Activated CD4-positive, CD25-positive, alpha-beta regulatory T cell (primary cell): Measurements from ENCODE around the gene NTNG2.

Source experiments
- DNase-seq, 4 experiments: peaks; one replicate each; lab custom pipeline; 2025; lab: John Stamatoyannopoulos, UW

NTNG2 gene

DNA sequence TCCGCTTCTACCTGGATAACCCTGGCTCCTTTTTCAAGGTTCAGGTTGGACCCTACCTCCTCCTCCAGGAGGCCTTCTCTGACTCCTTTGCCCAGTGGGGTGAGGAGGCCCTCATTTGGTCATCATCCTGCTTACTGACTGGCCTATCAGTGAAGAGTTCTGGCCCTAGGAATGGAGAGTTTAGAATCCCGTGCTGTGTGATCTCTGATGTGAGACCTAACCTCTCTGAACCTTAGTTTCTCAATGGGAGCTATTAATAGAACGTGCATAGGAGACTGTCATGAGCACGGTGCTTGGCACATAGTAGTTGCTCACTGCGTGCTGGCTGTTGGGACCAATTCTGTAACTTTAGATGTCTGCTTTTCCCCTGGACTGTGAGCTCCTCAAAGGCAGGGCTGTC, 10.3 kb downstream of the NTNG2 start:
- DNase-seq = no peak

DNA sequence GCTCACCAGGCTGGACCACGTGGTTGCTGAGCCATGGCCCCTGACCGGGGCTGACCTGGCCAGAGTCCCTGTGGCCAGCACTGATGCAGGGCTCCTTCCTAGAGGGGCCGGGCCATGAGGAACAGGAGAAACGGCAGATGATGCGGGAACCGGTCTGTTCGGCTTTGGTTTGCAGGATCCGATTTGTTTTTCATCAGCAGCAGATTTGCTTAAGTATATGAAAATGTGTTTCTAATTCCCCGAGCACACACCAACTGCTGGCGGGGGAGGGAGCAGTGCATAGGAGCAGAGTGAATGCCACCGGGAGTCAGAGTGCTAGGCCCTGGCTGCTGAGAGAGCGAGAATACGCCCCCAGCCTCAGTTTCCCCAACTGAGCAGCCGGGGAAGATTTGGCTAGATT, 13.6 kb downstream of the NTNG2 start:
- no peak for DNase-seq

DNA sequence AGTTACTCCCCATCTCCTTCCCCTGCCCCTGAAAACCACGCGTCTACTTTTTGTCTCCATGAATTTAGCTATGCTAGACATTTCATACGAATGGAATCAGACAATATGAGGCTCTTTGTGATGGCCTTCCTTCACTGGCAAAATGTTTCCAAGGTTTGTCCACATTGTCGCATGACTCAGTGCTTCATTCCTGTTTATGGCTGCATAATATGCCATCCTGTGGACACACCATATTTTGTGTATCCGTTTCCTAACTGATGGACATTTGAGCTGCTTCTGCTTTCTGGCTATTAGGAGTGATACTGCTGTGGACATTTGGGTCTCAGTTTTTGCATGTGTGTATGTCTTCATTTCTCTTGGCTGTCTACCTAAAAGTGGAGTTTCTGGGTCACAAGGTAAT, 14.5 kb downstream of the NTNG2 start:
- no peak for DNase-seq

DNA sequence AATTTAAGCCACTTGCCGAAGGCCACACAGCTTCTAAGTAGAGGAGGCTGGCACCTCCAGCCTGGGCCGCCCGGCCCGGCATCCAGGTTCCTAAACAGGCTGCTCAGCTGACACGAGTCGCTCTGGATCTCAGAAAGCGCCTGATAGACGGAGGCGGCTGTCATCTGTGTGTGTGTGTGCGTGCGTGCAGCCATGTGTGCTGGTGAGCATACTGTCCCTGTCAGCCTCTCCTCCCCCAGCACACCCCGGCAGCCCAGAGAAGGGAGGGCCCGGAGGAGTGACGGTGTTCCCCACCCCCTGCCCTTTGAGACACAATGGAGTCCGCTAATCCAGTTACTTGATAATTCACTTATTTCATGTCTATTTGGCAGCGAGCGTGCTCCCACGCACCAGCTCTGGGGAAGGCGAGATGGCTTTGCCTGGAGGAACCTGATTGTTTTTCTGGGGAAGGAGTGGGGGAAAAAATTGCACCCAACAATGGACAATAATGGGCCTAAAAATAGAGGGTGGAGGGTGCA, 20.0 kb downstream of the NTNG2 start:
- no peak for DNase-seq

DNA sequence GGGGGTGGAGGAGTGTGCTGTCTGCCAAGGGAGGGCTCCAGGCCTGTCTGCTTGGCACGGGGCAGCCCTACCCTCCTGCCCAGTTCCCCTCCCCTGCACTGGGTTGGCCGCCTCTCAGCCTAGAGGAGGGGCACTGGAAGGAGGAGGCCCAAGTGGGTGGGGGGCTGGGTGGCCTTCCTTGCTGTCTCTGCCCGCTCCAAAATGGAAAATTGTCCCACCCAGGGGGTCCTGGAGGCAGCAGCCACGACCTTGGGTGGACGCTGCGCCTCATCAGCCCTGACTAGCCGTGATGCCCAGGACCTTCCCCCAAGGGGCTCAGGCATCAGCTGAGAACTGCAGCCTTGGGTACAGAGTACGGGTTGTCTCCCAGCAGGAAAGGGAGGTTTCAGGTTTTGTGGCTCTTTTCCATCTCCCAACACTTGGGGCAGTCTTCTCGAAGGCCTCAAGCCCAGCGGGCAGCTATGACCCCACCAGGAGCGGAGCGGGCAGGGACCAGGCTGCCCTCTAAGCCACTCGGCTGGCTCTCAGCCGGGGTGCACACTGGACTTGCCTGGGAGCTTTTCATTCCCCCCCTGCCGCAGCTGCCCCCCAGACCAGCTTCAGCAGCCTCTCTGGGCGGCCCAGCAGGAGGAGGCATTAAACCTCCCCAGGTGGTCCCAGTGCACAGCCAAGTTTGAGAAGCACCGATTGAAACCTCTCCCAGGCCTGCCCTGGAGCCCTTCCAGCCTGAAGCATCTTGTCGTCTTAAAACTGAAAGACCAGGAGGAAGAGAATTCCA, 20.6 kb downstream of the NTNG2 start:
- DNase-seq = no peak

DNA sequence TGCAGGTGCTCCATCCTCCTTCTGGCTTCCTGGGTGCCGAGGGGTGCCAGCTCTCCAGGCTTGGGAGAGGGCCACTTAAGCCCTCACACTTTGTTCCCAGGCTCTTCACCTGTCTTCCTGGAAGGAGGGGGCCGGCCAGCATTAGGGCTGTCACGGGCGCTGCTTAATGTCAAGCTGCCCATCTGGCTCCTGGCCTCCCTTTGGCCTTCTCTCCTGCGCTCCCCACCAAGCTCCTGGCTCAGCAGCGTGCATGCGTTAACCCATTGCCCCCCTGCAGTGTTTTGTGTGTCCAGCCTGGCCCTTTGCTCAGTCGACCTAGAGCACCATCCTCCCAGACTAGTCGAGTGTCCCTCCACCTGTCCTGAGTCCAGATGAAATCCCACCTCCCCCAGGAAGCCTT, 21.3 kb downstream of the NTNG2 start:
- DNase-seq = no peak

DNA sequence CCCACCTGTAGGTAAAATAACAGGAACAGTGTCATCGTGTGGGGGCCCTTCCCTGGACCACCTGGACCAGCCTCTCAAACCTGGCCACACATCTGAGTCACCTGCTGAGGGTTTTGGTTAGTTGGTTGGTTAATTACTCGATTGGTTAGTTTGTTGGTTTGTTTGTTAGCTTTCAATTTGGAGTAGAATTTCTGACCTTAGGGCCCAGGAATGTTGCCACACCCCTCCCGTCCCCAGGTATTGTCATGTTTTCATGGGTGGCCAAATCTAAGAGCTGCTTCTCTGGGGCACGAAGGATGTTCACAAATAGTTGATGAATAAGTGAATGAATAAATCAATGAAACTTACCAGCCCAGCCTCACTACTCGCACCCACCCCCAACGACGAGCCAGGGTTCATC, 21.9 kb downstream of the NTNG2 start:
- no peak for DNase-seq

DNA sequence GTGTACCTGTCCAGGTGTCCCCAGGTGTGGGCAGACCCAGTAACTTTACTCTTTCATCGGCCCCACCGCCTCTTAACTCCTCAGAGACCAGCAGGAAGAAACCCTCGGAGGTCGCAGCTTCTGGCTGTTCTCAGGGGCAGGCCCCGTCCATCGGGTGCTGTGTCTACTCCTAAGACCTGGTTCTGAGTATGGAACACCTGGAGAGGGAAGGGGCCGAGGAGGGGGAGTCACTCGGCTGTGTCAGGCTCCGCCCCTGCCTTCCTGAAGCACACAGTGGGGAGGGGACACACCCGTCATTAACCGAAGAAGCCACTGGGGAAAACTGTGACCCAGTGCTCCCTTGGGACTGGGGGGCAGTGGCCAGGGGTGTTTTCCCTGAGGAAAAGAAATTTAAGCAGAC, 22.3 kb downstream of the NTNG2 start:
- DNase-seq = no peak

DNA sequence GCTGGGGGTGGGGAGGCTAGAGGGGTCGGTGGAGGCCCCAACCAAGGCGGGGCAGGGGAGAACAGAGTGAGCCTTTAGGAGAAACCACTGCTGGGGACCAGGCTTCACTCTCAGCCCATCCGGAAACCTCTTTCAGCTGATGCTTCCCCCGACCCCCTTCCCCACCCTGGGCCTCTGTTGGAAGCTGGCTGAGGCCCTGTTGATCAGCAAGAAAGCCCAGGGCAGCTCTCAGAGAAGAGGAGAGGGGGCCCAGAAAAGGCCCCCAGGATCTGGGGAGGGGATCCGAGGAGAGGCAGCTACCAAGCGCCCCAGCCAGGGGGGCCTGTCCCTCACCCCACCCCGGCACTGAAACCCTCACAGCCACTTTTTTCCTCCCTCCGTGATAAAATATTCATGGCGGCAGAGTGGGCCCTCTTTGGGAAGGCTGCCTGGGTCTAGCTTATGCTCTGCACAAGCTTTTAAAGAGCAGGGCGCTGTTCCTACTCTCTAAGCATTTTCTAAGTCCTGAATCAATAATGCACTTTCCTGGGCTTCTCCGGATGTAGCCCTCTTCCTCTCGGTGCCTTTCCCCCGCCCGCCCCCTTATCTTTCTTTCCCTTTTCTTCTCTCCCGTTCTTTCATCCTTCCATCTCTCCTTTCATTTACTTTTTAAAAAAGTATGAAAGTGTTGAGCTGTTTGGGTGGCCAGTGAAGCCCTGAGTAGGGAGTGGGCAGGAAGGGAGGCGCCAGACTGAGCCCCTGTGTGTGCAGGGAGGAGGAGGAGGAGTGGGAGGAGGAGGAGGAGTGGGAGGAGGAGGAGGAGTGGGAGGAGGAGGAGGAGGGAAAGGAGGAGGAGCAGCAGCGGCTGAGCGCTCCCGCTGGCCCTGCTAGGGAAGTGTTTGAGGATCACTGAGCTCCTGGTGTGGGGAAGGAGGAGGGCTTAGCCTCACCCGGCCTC, 23.5 kb downstream of the NTNG2 start:
- no peak for DNase-seq

DNA sequence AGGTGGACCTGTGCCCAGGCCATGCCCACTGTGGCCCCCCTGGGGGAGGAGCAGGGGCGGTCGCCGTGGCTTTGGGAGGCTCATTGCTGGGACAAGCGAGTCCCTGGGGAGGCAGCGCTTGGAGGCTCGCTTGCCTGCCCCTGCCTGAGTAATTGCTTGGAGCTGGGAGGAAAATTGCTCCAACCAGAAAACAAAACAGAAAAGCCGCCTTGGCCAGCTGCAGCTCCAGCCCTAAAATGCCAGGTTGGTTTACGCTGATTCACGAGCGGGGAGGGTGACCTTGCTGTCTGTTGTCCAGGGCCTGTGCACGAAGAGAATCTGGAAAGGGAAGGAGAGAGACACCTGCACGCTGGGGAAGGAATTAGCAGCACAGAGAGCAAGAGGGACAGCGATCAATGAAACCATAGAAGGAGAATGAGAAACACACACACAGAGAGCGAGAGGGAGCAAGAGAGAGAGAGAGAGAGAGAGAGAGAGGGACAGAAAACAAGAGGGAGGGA, 25.3 kb downstream of the NTNG2 start:
- no peak for DNase-seq

DNA sequence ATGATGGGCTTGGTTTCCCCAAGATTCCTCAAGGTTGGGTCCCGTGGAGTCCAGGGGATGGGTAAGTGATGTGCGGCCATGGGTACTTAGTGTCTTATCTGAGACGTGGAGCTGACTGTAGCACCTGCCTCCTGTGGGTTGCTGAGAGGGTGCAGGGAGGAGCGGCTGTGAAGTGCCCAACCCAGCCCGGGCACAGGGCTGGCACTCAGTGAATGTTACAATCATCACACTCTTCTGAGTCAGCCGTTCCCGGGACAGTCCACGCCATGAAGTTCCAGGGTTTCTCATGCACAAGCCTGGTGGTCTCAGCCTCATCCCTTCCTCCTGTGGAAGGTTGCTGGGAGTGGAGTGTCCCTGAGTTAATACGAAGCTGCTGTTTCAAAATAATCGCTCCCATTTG, 29.1 kb downstream of the NTNG2 start:
- no peak for DNase-seq

DNA sequence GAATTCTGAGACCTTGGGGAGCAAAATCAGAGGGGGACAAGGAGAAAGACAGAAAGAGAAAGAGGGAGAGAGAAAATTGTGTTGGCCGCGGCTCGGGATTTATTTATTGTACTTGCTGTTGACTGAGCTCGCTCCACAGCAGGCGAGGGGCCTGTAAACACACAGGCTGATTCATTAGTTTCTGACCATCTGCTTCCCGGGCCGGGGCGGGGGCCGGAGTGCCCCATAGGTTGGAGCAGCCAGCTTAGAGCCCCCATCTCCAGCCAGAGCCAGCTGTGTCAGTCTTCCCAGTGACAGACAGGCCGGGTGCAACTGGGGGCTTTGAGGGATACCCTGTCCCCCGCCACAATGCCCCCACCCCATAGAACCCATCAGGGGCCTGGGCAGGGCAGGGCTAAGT, 30.9 kb downstream of the NTNG2 start:
- no peak for DNase-seq

DNA sequence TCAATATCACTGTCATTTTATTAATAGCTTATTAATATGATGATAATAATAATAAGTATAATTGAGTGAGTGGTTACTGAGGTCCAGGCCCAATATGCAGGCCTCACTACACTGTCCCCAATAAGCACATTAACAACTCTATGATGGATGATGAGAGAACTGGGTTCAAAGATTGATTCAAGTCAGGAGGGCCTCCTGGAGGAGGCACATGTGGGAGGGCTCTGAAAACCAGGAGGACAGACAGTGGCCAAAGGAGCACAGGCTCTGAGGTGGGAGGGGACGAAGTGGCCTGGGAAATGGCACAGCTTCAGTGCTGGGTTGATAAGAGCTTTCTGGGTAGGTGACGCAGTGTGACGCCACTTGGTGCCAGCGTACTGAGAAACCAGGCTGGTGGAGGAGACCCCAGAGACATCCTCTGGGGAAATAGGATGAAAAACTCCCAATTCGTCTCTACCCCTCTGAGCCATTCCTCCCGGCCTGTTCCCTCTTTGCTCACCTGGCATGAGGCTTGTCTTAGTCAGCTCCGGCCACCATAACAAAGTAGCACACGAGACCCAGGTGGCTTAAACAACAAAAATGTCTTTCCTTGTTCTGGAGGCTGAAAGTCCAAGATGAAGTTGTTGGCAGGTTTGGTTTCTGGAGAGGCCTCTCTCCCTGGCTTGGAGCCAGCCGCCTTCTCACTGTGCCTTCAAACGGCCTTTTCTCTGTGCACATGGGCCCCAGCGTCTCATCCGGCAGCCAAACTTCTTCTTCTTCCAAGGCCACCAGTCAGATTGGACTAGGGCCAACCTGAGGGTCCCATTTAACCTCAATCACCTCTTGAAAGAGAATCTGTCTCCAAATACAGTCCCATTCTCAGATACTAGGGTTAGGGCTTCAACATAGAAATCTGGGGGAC, 31.6 kb downstream of the NTNG2 start:
- no peak for DNase-seq

DNA sequence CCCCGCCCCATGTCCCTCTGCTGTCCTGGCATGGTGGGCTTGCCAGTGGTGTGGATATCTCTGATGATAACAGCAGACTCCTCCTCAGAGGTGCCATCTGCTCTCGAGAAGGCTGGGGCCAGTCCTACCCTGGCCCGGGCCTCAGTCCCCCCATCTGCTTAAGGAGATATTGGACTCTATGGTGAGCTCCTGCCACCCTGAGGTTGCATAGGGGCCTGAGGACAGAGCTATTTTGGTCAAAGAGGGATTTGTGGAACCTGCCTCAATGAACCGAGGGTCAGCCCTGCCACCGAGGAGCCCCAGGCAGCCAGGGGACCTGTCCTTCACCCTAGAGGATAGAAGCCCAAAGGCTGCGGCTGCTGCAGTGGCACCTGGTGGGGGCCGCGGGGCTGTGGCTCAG, 32.6 kb downstream of the NTNG2 start:
- no peak for DNase-seq

DNA sequence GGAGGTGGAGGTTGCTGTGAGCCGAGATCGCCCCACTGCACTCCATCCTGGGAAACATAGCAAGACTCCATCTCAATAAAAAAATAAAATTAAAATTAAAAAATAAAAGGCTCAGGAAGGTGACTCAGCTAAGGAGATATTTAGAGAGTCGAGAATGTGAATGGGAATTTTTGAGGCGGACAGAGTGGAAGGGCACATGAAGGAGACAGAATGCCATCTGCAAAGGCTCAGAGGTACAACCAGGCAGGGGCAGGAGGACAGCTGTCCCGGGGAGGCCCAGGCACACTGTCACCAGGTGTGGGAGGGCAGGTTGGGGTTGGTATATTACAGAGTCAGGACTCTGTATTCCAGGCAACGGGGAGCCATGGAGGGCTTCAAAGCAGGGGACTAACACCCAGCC, 35.5 kb downstream of the NTNG2 start:
- DNase-seq = no peak

DNA sequence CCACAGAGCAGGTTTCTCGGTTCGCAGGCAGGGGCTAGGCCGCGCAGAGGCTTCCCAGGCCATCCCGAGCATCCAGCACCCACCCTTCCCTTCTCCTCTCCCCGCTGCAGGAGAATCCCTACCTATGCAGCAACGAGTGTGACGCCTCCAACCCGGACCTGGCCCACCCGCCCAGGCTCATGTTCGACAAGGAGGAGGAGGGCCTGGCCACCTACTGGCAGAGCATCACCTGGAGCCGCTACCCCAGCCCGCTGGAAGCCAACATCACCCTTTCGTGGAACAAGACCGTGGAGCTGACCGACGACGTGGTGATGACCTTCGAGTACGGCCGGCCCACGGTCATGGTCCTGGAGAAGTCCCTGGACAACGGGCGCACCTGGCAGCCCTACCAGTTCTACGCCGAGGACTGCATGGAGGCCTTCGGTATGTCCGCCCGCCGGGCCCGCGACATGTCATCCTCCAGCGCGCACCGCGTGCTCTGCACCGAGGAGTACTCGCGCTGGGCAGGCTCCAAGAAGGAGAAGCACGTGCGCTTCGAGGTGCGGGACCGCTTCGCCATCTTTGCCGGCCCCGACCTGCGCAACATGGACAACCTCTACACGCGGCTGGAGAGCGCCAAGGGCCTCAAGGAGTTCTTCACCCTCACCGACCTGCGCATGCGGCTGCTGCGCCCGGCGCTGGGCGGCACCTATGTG, 36.1 kb downstream of the NTNG2 start:
- DNase-seq = no peak

DNA sequence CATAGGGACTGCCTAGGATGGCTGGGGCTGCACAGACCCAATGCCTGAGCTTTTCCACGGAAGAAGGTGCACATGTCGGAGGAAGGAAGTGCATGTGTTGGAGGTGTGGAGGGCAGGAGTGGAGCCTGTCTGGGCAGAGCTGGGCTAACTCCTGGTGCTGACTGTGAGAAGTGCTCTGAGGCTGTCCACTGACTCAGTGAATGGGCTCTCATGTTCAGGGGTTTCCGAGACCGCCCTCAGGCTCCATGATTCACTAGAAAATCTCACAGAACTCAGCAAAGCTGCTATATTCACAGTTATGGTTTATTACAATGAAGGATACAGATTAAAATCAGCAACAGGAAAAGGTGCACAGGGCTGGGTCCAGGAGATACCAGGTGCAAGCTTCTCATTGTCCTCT, 37.2 kb downstream of the NTNG2 start:
- no peak for DNase-seq

DNA sequence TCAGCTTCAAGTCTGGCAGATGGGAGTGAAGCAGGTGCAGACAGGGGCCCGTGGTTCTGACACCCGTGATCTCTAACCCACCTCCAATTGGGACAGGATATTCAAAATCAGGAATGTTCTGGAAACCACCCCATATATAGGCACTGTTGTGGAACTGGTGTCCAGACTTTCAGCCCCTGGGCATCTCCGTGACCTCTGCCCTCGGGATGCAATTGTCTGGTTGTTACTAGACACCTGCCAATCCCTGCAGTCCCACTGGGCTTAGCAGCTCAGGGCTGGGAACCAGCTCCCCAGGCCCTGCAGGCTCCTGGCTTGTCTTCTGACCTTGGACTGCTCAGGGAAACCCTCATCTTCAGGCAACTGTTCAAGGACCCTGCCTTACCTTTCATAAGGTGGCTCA, 38.8 kb downstream of the NTNG2 start:
- DNase-seq = no peak

DNA sequence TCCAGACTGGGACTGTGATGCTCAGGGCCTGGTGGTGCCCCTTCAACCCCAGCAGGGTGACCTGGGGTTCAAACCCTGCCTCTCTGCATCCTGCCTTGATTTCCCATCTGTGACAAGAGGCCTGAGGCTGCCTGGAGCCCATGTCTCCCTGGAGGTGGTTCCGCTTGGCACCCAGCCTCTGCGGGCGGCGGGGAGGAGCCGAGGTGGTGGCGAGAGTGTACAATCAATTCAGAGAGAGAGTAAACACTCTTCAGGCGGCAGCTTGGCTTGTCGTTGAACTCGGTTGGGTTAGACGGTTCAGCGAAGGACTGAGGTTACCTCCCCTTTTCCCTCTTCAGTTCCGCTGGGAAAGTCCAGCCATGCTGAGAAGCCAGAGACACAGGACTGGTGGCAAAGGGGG, 39.3 kb downstream of the NTNG2 start:
- no peak for DNase-seq

DNA sequence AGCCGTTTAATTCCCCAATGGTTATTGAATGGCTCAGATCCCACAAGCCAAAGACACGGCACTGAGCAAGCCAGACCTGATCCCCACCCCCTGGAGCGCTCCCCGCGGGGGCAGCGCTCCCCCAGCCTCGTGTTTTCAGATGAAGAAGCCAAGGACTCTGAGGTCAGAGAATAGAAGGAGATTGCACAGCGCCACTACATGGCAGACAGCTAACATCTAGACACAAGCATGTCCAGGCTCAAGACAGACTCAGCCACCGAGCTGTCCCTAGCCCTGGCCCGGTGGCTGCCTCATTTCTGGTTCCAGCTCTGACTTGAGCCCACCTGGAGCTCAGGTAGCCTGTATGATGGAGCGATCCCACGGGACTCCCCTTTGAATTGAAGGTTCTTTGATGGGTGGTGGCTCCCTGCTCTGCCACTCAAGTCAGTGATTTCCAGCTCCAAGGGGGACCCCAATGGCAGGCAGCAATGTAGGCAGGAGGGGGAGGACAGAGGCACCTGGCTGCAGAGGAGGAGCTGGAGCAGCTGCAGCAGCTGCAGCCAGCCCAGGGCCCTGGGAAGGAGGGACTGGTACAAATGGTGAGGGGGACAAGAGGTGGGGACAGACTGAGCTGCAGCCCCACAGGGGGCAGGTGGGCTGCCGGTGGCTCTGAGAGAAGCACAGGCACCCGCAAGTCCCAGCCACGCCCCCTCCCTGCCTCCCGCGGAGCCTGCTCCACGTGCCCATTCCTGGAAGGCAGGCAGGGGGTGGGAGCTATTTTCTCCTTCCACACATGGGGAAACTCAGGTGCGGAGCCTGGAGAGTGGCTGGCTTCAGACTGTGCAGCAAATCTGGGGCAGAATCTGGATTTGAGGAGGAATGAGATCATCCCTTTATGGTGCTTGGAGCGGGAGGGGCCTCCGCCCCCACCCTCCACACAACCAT, 40.2 kb downstream of the NTNG2 start:
- DNase-seq = no peak
